Neutrophil (primary cell): ENCODE results near the gene POMC.

Source experiments
- H3K27ac ChIP-seq: fragments of 200-600 bp; sonication (generic); 2 replicates; pipeline ENCODE4 v1.5.1; 2016; ENCODE audit warnings: mild to moderate bottlenecking, moderate library complexity
- H3K27me3 ChIP-seq: fragments of 200-600 bp; sonication (generic); 2 replicates; pipeline ENCODE4 v1.6.0; 2016; ENCODE audit warnings: mild to moderate bottlenecking
- H3K36me3 ChIP-seq: fragments of 200-600 bp; sonication (generic); 2 replicates; pipeline ENCODE4 v1.5.1; 2017
- H3K4me1 ChIP-seq, 2 experiments: fragments of 200-600 bp in 1 of 2; sonication (generic) in 1 of 2; 1 replicate in 1 of 2; 2 replicates in 1 of 2; pipeline versions ENCODE4 v1.5.1 to v1.6.1; 2013 to 2016; ENCODE audit warnings: low read depth in 1 of 2, low read length in 1 of 2, mild to moderate bottlenecking in 1 of 2, moderate library complexity in 1 of 2; ENCODE audit not compliant: control insufficient read depth in 1 of 2, insufficient read depth in 1 of 2
- H3K4me3 ChIP-seq, 2 experiments: fragments of 200-600 bp in 1 of 2; sonication (generic) in 1 of 2; 1 replicate in 1 of 2; 2 replicates in 1 of 2; pipeline ENCODE4 v1.5.1; 2013 to 2016; ENCODE audit warnings: low read depth in 1 of 2, low read length in 1 of 2, mild to moderate bottlenecking in 1 of 2, moderate library complexity in 1 of 2
- H3K9me3 ChIP-seq: fragments of 200-600 bp; sonication (generic); 2 replicates; pipeline ENCODE4 v1.5.1; 2016
- TF ChIP-seq, protein P1 (sequence below): fragments of 200-600 bp; sonication (generic); IDR thresholded peaks from 2 replicates; pipeline ENCODE4 v1.5.1; 2016; ENCODE audit warnings: antibody characterized with exemption

POMC gene

DNA sequence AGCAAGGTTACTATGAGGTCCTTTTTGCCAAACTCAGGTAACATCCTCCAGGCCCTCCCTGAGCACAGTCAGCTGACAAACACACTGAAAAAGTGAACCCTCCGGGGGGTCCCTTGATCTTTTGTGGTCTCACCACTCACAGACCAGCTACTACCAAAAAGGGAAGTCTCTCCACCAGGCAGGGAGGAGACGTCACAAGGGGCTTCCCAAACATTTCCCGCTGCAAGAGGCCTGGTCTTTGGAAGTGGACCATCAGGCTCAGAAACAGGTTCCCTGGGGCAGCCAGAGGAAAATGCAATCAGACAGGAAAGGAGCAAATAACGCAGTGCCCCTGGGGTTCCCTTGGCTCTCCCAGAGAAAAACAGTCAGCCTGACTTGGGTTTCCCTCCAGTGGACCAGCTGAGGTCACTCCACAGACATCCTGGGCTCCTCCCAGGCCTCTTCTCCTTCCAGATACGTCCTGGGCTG lies 38.7 kb upstream of the POMC start:
- Histone ChIP-seq H3K36me3 (no peaks in the 10 kb centered on the region), H3K27ac (no peak overlapping the region), H3K27me3 (peaks cover 13% of the 10 kb centered on the region), H3K9me3 (no peaks in the 10 kb centered on the region), H3K4me1 (peaks cover 7 to 9% of the 10 kb centered on the region in 2 experiments), H3K4me3 (no peak overlapping the region)
- TF ChIP-seq, protein P1, sequence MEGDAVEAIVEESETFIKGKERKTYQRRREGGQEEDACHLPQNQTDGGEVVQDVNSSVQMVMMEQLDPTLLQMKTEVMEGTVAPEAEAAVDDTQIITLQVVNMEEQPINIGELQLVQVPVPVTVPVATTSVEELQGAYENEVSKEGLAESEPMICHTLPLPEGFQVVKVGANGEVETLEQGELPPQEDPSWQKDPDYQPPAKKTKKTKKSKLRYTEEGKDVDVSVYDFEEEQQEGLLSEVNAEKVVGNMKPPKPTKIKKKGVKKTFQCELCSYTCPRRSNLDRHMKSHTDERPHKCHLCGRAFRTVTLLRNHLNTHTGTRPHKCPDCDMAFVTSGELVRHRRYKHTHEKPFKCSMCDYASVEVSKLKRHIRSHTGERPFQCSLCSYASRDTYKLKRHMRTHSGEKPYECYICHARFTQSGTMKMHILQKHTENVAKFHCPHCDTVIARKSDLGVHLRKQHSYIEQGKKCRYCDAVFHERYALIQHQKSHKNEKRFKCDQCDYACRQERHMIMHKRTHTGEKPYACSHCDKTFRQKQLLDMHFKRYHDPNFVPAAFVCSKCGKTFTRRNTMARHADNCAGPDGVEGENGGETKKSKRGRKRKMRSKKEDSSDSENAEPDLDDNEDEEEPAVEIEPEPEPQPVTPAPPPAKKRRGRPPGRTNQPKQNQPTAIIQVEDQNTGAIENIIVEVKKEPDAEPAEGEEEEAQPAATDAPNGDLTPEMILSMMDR = no peak

GRCh38 chr2:25204190-25204838 lies 35.9 kb upstream of the POMC start:
- H3K36me3 ChIP-seq = no peaks in the 10 kb centered on the region
- no peak overlapping the region for H3K4me3 ChIP-seq
- H3K9me3 ChIP-seq = no peaks in the 10 kb centered on the region
- no peak overlapping the region for H3K27ac ChIP-seq
- peaks cover 4 to 9% of the 10 kb centered on the region in 2 experiments for H3K4me1 ChIP-seq
- TF ChIP-seq, protein P1 = no peak
- H3K27me3 ChIP-seq = peaks cover 13% of the 10 kb centered on the region

GRCh38 chr2:25202275-25202674 lies 33.9 kb upstream of the POMC start:
- Histone ChIP-seq H3K4me3 (no peak overlapping the region), H3K9me3 (no peaks in the 10 kb centered on the region), H3K27me3 (peaks cover 21% of the 10 kb centered on the region), H3K36me3 (no peaks in the 10 kb centered on the region), H3K4me1 (peaks cover 4 to 13% of the 10 kb centered on the region in 2 experiments), H3K27ac (no peak overlapping the region)
- TF ChIP-seq, protein P1 = no peak

- no peaks in the 10 kb centered on the region for H3K9me3 ChIP-seq
- H3K4me3 ChIP-seq = no peak overlapping the region
- peaks cover 21% of the 10 kb centered on the region for H3K27me3 ChIP-seq
- H3K36me3 ChIP-seq = no peaks in the 10 kb centered on the region
- TF ChIP-seq, protein P1 = no peak
- no peak overlapping the region for H3K27ac ChIP-seq
- peaks cover under 1 to 10% of the 10 kb centered on the region in 2 experiments for H3K4me1 ChIP-seq
These were observed 33.4 kb upstream of the POMC start for GRCh38 chr2:25201794-25202193.

DNA sequence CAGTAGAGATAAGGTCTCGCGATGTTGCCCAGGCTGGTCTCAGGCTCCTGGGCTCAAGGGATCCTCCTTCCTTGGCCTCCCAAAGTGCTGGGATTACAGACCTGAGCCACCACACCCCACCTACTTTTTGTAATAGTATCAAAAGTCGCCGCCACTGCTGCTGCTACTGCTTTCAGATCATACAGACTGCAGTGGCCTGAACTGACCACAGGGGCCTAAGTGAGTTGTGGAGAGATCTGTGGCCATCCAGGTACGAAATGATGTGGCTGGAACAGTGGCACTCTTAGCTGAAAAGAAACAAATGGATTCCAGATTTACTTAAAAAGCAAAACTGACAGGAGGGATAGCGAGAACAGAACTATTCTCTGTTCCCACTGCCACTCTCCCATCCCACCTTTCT lies 32.9 kb upstream of the POMC start:
- TF ChIP-seq, protein P1 = no peak
- peaks cover 21% of the 10 kb centered on the region for H3K27me3 ChIP-seq
- H3K27ac ChIP-seq = no peak overlapping the region
- no peak overlapping the region for H3K4me3 ChIP-seq
- H3K4me1 ChIP-seq = peaks cover 0 to 10% of the 10 kb centered on the region in 2 experiments
- no peaks in the 10 kb centered on the region for H3K36me3 ChIP-seq
- no peaks in the 10 kb centered on the region for H3K9me3 ChIP-seq
